ENCODE data around the gene IRX4.
"Not testable (repeated sequence)": the region's sequence is repeated elsewhere in the genome, so short reads cannot be mapped to it uniquely, and the experiment has no call there.

Gene IRX4

GRCh38 chr5:1879292-1880263 is 3.1 kb downstream of the IRX4 start:
- no peak for DNase-seq (ENCODE audit: low read depth, low spot score)

- DNase-seq (ENCODE audit: low read depth, low spot score) = no peak
Observed at GRCh38 chr5:1878050-1878849, 4.5 kb downstream of the IRX4 start.

DNA sequence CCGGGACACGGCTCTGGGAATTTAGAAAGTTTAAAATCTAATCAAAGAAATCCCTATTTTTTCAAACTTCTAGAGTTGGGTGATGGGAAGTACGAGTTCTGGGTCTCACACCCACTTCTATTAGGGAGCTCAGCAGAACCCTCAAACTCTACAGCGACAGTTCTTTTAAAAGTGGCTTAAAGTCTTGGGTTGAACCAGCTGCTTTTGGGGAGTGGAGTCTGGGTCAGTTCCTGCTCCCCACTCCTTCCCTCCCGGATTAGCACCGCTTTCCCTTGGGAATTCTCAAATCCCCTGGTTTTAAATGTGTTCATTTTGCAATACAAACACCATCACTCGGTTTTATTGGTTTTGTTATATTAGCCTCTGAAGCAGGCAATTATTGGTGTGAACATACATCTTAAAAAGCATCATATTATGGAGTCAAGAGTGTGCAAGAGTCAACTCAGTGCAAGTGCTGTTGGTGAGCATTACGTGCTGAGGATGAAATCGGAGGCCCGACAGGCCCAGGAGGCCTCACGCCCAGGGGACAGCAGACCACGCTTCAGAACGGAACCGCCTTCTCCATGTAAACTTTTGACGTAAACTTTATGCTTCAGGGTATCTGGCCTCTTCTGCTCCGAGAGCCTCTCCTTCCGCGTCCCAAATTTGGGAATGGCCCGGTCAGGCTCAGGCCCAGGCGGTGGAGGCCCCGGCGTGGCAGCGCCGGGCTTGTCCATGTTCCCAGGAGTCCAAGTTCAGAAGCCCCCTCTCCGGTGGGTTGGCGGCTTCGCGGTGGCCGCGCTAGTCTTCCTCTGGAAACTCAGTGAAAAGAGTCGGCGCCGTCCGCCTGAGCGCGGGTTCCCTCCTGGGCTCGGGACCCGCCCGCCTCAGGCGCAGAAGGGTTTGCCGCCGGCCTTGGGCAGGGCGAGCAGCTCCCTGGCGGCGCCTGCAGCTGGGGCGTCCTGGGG is 5.3 kb downstream of the IRX4 start:
- DNase-seq (ENCODE audit: low read depth, low spot score) = no peak

DNA sequence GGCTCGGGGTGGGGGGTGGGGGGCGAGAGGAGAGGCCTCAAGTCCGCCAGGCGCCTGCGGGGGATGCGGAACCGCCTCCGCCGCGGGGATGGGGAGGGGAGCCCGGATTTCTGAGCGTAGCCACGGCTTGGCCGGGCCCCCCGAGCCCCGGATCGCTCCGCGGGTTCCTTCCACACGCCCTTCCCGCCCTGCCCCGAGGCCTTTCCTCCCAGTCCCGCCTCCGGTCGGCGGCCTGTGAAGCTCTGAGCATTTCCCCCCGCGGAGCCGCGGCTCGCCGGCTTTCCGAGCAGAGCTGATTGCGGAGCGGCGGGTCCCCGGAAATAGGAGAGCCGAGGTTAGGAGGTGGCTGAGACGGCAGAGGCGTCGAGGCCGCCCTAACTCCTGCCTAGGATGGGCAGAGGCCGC is 6.1 kb downstream of the IRX4 start:
- no peak for DNase-seq (ENCODE audit: low read depth, low spot score)

DNA sequence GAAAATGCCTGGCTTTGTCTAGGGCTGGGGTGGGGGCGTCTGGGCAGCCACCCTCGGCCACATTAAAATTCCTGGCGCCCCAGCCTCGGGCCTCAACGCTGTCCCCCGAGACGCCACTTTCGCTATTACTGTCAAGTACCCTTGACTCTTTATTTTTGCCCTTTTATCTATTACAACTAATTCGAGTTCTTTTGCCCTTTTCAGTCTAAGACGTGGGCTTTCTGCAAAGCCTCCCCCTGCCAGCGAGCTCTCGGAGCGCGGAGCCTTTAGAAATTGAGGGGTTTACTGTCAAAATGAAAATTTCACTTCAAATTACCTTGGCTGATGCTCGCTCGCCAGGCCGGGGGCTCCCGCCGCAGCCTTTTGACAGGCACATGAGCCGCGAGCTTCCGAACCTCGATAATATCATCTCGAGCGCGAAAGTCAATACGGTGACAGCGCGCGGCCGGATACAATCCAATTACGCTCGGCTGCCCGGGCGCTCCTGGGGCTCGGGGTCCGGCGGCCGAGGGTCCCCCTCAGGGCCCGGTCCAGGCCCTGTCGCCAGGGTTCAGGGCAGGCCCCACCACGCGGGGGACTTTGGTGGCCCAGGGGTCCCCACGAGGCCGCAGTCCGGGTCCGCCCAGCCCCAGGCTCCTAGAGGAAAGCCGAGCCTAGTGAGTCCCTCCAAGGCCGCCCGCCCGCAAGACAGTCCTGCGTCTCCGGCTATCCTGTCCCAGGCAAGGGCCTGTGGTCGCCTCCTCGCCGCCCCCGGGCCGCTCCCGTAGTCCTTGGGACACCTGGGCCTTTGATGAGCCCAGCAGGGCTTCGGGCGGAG is 6.7 kb downstream of the IRX4 start:
- no peak for DNase-seq (ENCODE audit: low read depth, low spot score)

DNA sequence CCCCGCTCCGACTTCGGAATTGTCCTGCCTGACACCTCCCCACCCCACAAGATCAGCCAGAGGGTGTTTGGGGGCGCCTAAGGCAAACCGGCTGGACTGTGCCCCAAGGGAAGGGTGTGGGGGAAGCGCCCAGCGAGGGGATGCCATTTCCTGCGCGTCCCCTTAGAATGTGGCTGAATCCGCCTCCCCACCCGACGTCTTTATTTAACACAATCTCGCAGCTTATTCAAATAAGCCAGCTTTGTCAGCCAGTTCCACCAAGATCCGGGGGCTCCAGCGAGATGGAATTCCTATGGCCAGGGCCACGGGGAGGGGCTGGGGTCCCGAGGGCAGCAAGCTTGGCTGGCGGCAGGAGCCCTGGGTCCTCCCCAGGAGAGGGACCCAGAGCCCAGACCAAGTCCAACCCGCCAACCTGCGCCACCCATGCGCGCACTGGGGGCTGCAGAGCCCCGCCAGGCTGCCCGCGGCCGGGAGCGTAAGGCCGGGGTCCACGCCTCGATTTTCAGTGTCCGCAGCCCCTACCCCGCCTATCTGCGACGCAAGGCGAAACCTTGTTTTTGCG is 7.4 kb downstream of the IRX4 start:
- no peak for DNase-seq (ENCODE audit: low read depth, low spot score)

GRCh38 chr5:1874771-1875220 is 7.9 kb downstream of the IRX4 start:
- DNase-seq (ENCODE audit: low read depth, low spot score) = no peak

GRCh38 chr5:1874348-1874747 is 8.4 kb downstream of the IRX4 start:
- DNase-seq (ENCODE audit: low read depth, low spot score) = no peak

DNA sequence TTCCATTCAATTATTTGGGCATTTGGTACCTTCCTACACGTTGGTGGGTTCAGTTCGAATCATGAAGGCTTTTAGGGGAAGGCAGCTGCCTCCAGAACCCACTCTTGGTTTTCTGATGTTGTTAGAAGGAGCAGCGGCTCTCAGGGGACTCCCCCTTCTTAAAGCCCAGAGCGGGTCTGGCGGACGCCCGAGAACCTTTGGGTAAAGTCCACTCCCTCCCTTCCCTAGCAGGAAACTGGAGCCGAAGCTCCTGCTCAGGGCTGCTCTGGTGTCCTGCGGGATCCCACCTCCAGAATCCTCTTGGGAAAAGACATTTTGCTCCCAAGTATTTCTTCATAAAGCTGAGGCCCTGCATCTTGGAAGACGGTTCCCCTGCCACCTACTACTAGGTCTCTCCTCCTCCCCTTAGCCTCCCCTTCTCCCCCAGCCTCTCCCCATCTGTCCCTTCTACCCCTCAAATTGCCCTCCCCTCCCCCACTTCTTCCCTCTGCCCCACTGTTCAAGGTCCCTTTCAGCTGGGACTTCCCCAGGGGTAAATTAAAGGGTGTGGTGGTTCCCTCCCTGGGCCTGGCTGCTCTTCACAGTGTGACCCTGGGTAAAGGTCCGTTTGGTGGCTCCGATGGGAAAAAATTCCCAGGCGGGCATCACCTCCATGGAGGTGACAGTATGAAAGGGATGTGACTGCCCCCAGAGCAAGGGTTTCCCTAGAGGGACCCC is 9.3 kb downstream of the IRX4 start:
- DNase-seq (ENCODE audit: low read depth, low spot score) = no peak

DNA sequence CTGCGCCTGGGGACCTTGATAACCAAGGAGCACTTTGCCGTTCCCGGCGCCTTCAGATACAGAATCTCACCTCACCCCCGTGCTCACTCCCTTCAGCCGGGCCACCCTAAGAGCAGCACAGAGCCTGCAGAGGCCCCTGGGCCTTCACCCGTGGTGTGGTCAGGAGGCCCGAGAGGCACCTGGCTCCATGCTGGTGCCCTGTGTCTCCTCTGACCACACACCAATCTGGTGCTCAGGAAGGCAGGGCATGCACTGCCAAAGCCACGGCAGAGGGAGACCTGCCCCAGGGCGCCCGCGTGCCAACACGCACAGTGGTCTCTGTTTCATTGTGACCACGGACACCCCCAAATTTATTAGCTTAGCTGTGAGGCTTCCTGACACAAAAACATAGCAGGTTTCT is 11.3 kb downstream of the IRX4 start:
- no peak for DNase-seq (ENCODE audit: low read depth, low spot score)

DNA sequence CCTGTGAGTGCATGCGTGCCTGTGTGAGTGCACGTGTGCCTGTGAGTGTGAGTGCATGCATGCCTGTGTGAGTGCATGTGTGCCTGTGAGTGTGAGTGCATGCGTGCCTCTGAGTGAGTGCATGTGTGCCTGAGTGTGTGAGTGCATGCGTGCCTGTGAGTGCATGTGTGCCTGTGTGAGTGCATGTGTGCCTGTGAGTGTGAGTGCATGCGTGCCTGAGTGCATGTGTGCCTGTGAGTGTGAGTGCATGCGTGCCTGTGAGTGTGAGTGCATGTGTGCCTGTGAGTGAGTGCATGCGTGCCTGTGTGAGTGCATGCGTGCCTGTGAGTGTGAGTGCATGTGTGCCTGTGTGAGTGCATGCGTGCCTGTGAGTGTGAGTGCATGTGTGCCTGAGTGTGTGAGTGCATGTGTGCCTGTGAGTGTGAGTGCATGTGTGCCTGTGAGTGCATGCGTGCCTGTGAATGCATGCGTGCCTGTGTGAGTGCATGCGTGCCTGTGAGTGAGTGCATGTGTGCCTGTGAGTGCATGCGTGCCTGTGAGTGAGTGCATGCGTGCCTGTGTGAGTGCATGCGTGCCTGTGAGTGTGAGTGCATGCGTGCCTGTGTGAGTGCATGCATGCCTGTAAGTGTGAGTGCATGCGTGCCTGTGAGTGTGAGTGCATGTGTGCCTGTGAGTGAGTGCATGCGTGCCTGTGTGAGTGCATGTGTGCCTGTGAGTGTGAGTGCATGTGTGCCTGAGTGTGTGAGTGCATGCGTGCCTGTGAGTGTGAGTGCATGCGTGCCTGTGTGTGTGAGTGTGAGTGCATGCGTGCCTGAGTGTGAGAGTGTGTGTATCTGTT is 12.1 kb downstream of the IRX4 start:
- DNase-seq (ENCODE audit: low read depth, low spot score) = not testable (repeated sequence)

DNA sequence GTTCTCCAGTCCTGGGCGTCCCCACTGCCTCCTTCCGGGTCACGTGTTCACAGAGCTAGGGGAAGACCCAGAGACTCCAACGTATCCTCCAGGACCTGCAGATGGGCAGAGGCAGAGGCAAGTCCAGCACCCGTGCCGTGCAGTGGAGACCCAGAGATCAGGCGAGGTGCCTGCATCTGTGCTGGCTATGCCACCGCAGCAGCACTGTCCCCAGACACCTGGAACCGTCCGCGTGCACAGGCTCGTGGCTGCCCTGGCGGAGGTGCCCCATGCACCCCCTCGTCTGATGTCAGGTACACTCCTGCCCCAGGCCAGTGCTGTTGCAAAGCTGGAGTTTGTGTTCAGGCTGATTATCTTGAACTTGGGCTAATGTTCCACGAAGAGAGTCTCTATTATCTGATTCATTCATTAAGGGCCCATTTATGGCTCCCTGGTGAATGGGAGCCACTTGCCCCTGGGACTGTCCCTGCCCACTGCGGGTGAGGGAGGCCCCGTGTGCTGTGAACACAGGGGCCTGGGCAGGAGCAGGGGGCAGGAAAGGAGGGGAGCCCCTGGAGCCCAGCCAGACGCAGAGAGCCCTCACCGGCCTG is 13.7 kb downstream of the IRX4 start:
- no peak for DNase-seq (ENCODE audit: low read depth, low spot score)

- no peak for DNase-seq (ENCODE audit: low read depth, low spot score)
Observed at GRCh38 chr5:1867815-1868143, 14.9 kb downstream of the IRX4 start.

DNA sequence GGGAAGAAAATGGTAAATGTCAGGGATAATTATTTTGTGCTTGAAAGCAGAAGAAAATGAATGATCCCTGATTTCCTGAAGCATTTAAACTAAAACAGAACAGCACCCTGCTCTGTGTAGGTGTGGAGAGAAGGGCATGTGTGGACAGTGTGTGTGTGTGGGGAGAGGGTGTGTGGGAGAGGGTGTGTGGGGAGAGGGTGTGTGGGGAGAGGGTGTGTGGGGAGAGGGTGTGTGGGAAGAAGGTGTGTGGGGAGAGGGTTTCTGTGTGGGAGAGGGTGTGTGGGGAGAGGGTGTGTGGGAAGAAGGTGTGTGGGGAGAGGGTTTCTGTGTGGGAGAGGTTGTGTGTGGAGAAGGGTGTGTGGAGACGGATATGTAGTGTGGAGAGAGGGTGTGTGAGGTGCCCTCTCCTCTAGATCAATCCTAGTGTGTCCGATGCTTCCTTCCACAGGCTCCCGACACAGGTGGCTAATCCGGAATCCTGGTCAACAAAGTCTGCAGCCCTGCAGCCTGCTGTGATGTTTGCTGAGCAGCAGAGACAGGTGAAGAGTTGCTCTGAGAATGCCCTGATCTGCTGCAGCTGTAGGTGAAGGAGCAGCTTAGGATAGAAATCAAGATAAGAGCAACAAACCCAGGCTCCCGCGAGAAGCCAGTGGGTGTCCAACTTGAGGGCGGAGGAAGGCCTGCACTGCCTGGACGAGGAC is 15.5 kb downstream of the IRX4 start:
- no peak for DNase-seq (ENCODE audit: low read depth, low spot score)

GRCh38 chr5:1865948-1866347 is 16.8 kb downstream of the IRX4 start:
- no peak for DNase-seq (ENCODE audit: low read depth, low spot score)

GRCh38 chr5:1865486-1865885 is 17.2 kb downstream of the IRX4 start:
- DNase-seq (ENCODE audit: low read depth, low spot score) = no peak

DNA sequence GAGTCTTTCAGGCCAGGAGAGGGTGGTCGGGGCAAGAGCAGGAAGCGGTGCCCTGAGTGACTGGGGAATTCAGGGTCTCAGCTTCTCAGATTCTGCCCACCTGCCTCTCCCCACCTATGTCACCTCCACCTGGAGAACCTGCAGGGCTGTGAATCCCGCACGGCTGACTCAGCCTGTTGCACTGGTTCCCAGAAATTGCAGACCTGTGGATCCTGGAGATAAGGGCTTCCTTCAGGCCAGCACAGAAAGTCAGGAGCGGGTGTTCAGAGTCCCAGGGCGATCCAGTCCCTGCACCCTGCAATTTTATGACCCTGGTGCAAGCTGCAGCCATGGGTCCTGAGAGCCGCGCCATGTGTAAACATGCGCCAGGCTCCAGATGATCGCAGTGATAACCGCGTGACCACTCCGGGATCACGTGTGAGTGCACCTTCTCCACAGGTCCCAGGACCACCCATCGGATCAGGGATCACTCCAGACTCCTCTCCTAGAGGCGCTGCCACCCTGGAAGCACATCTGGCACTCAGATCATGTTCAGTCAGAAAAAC is 17.8 kb downstream of the IRX4 start:
- DNase-seq (ENCODE audit: low read depth, low spot score) = no peak

GRCh38 chr5:1860949-1861348 is 21.8 kb downstream of the IRX4 start:
- DNase-seq (ENCODE audit: low read depth, low spot score) = no peak
